AG20443 (cell line): ENCODE measurements around the gene RARA.
A peak's percentile ranks its signal among the peaks of the same experiment; 100 is the strongest.
"Not testable (repeated sequence)": the region's sequence is repeated elsewhere in the genome, so short reads cannot be mapped to it uniquely, and the experiment has no call there.

Experiments used
- DNase-seq: peaks from one replicate; pipeline ENCODE4 v3.0.0; 2012; ENCODE audit warnings: low spot score, mixed read lengths

RARA gene

GRCh38 chr17:40358323-40359038 is 49.5 kb downstream of the RARA start:
- DNase-seq: peak; percentile 94

- no peak for DNase-seq
These were observed 51.1 kb downstream of the RARA start for GRCh38 chr17:40360091-40360490.

- DNase-seq: no peak
These were observed 52.3 kb downstream of the RARA start for GRCh38 chr17:40361063-40361924.

- no peak for DNase-seq
These were observed 53.1 kb downstream of the RARA start for GRCh38 chr17:40361925-40362695.

- peak; percentile 92 for DNase-seq
These were observed 53.7 kb downstream of the RARA start for GRCh38 chr17:40362696-40363110.

GRCh38 chr17:40363111-40363827 is 54.3 kb downstream of the RARA start:
- DNase-seq: peak; percentile 66

- peak; percentile 66 for DNase-seq
These were observed 55.3 kb downstream of the RARA start, which contains the start of gene GJD3 for GRCh38 chr17:40364121-40364861. Gene GJD3, minus strand, starts transcription at chr17:40364737. Its CDS starts 922 bp downstream, at chr17:40363815.

- peak; percentile 7 for DNase-seq
These were observed 55.9 kb downstream of the RARA start for GRCh38 chr17:40364906-40365305.

- DNase-seq: peak; percentile 5
These were observed 57.3 kb downstream of the RARA start for GRCh38 chr17:40366076-40366860.

GRCh38 chr17:40366861-40367518 is 58.0 kb downstream of the RARA start:
- peak; percentile 4 for DNase-seq

GRCh38 chr17:40367728-40368127 is 58.7 kb downstream of the RARA start:
- not testable (repeated sequence) for DNase-seq

- DNase-seq: no peak
These were observed 60.9 kb downstream of the RARA start for GRCh38 chr17:40369923-40370322.

- DNase-seq: no peak
These were observed 62.4 kb downstream of the RARA start for GRCh38 chr17:40371261-40371929.

GRCh38 chr17:40372031-40372430 is 63.1 kb downstream of the RARA start:
- no peak for DNase-seq

- not testable (repeated sequence) for DNase-seq
These were observed 63.7 kb downstream of the RARA start for GRCh38 chr17:40372644-40373043.

- no peak for DNase-seq
These were observed 64.3 kb downstream of the RARA start for GRCh38 chr17:40373324-40373723.

- DNase-seq: no peak
These were observed 65.0 kb downstream of the RARA start for GRCh38 chr17:40373999-40374398.

GRCh38 chr17:40374821-40375498 is 66.0 kb downstream of the RARA start:
- no peak for DNase-seq
